B cell (primary cell): ENCODE results near the gene ASB2. TPM values are rescaled to one million over a fixed set of nuclear protein-coding genes. Genes with fewer than 3 reads are reported as not detected.

Source experiments
- ATAC-seq: fragments of 200-7000 bp; cut with Tn5 transposase; one replicate; pipeline ENCODE4 v1.10.0; 2021; ENCODE audit warnings: low read depth, mild to moderate bottlenecking, moderate number of reproducible peaks, moderate library complexity
- CTCF ChIA-PET: fragments of 350-600 bp; sonication (Branson Sonifier 250); formaldehyde crosslinking; loops from one replicate; lab custom pipeline; 2021; ENCODE audit warnings: antibody characterized with exemption, inconsistent platforms; lab: Charles Lee
- POLR2A ChIA-PET: fragments of 350-600 bp; sonication (Branson Sonifier 250); formaldehyde crosslinking; loops from one replicate; lab custom pipeline; 2021; ENCODE audit warnings: antibody characterized with exemption; lab: Charles Lee
- DNase-seq: peaks from one replicate; pipeline ENCODE4 v3.0.0; 2013
- H2AFZ ChIP-seq: 2 replicates; pipeline ENCODE4 v1.6.1; 2012; ENCODE audit warnings: mild to moderate bottlenecking, low read depth, low read length; ENCODE audit not compliant: insufficient read depth, poor library complexity, severe bottlenecking
- H3K27ac ChIP-seq, 2 donors: 1 replicate in 1 of 2; 2 replicates in 1 of 2; pipeline ENCODE4 v1.5.1; 2012 to 2013; ENCODE audit warnings: low read length in 2 of 2, mild to moderate bottlenecking in 2 of 2, moderate library complexity in 1 of 2
- H3K27me3 ChIP-seq, 4 experiments: fragments of 200-600 bp in 1 of 4; sonication (generic) in 1 of 4; replicated peaks in 1 of 4; 1 replicate in 2 of 4; 2 replicates in 2 of 4; pipeline versions ENCODE4 v1.6.1 to v1.7.0; 2013 to 2016; ENCODE audit warnings: low read length in 3 of 4, mild to moderate bottlenecking in 2 of 4, mixed read lengths in 1 of 4, moderate library complexity in 1 of 4; ENCODE audit not compliant: insufficient read depth in 4 of 4, control insufficient read depth in 3 of 4; ENCODE audit errors: control extremely low read depth in 1 of 4
- H3K36me3 ChIP-seq, 2 experiments: replicated peaks in 1 of 2; 1 replicate in 1 of 2; 2 replicates in 1 of 2; pipeline versions ENCODE4 v1.6.1 to v1.7.1; 2013; ENCODE audit warnings: low read length in 1 of 2; ENCODE audit not compliant: insufficient read depth in 2 of 2, control insufficient read depth in 1 of 2; ENCODE audit errors: control extremely low read depth in 1 of 2, extremely low read depth in 1 of 2
- H3K4me1 ChIP-seq, 2 donors: fragments of 200-600 bp in 1 of 2; sonication (generic) in 1 of 2; 1 replicate in 1 of 2; 2 replicates in 1 of 2; pipeline versions ENCODE4 v1.5.1 to v1.6.1; 2013 to 2017; ENCODE audit warnings: low read length in 2 of 2; ENCODE audit not compliant: control insufficient read depth in 2 of 2, insufficient read depth in 2 of 2
- H3K4me2 ChIP-seq: replicated peaks from 2 replicates; pipeline ENCODE3; 2012; ENCODE audit warnings: mild to moderate bottlenecking, low read depth, low read length; ENCODE audit not compliant: poor library complexity, severe bottlenecking
- H3K4me3 ChIP-seq, 5 experiments: fragments of 200-600 bp in 1 of 5; sonication (generic) in 1 of 5; 1 replicate in 3 of 5; 2 replicates in 2 of 5; pipeline versions ENCODE4 v1.5.1 to v1.7.0; 2011 to 2016; ENCODE audit warnings: low read length in 4 of 5, mild to moderate bottlenecking in 4 of 5, low read depth in 2 of 5, control low read depth in 1 of 5, moderate library complexity in 1 of 5; ENCODE audit not compliant: insufficient read depth in 1 of 5; ENCODE audit errors: control extremely low read depth in 1 of 5, extremely low read depth in 1 of 5
- H3K79me2 ChIP-seq: fragments of 200-600 bp; sonication (generic); one replicate; pipeline ENCODE4 v1.6.0; 2016; ENCODE audit warnings: low read length; ENCODE audit not compliant: control insufficient read depth, insufficient read depth
- H3K9ac ChIP-seq: fragments of 200-600 bp; sonication (generic); 2 replicates; pipeline ENCODE4 v1.6.1; 2017; ENCODE audit warnings: mild to moderate bottlenecking, low read length, moderate library complexity
- H3K9me3 ChIP-seq, 3 donors: one replicate each; pipeline versions ENCODE4 v1.6.1 to v1.7.1; 2013; ENCODE audit warnings: low read length in 2 of 3; ENCODE audit not compliant: control insufficient read depth in 2 of 3, insufficient read depth in 1 of 3; ENCODE audit errors: control extremely low read depth in 1 of 3
- H4K20me1 ChIP-seq: 2 replicates; pipeline ENCODE4 v1.6.0; 2012; ENCODE audit warnings: mild to moderate bottlenecking, low read length; ENCODE audit not compliant: insufficient read depth, control insufficient read depth, poor library complexity, severe bottlenecking
- H3K27ac Mint-ChIP-seq: one replicate; pipeline ENCODE4 v1.8.0; 2021; ENCODE audit warnings: mixed read lengths
- H3K27me3 Mint-ChIP-seq: one replicate; pipeline ENCODE4 v1.8.0; 2021; ENCODE audit warnings: mixed read lengths
- H3K4me1 Mint-ChIP-seq: one replicate; pipeline ENCODE4 v1.8.0; 2021; ENCODE audit warnings: mixed read lengths
- H3K4me3 Mint-ChIP-seq: one replicate; pipeline ENCODE4 v1.8.0; 2021; ENCODE audit warnings: mixed read lengths
- H3K9me3 Mint-ChIP-seq: one replicate; pipeline ENCODE4 v1.8.0; 2022; ENCODE audit warnings: mixed read lengths; ENCODE audit not compliant: insufficient read depth
- CTCF ChIP-seq: fragments of 200-600 bp; IDR thresholded peaks from one replicate; pipeline ENCODE4 v1.8.0; 2022; ENCODE audit warnings: antibody characterized with exemption, mild to moderate bottlenecking
- EZH2 ChIP-seq: IDR thresholded peaks from 2 replicates; pipeline ENCODE4 v1.6.1; 2012; ENCODE audit warnings: borderline replicate concordance, low read depth, mild to moderate bottlenecking, moderate library complexity, low read length; ENCODE audit not compliant: insufficient read depth, poor library complexity, severe bottlenecking
- WGBS: methylation state at CpG from one replicate; pipeline ENCODE4 v1.1.5; 2013; ENCODE audit warnings: missing lambda C conversion rate; ENCODE audit not compliant: insufficient coverage; 5-methylcytosine and 5-hydroxymethylcytosine counted together
- intact Hi-C: fragments of 100-400 bp; cut with micrococcal nuclease; formaldehyde crosslinking; loops from one replicate; pipeline ENCODE4 v1.10.0; 2022
- polyA plus RNA-seq: library from polyadenylated mRNA; depleted of rRNA; stranded (reverse); fragments of >200 nt; gene quantifications from 2 replicates; pipeline ENCODE4 v1.2.3, GENCODE V29; 2012
- total RNA-seq, 2 donors: library from RNA; stranded (reverse); fragments of 120-200 nt in 1 of 2; gene quantifications; 1 replicate in 1 of 2; 2 replicates in 1 of 2; pipeline versions ENCODE4 v1.2.3 to v1.2.4, GENCODE V29; 2013 to 2022

The ASB2 gene
- total and polyA plus RNA-seq, 2 donors (not counting 1 experiment from before 2014, with no cell fraction given): 1.5 to 2.7 TPM

DNA sequence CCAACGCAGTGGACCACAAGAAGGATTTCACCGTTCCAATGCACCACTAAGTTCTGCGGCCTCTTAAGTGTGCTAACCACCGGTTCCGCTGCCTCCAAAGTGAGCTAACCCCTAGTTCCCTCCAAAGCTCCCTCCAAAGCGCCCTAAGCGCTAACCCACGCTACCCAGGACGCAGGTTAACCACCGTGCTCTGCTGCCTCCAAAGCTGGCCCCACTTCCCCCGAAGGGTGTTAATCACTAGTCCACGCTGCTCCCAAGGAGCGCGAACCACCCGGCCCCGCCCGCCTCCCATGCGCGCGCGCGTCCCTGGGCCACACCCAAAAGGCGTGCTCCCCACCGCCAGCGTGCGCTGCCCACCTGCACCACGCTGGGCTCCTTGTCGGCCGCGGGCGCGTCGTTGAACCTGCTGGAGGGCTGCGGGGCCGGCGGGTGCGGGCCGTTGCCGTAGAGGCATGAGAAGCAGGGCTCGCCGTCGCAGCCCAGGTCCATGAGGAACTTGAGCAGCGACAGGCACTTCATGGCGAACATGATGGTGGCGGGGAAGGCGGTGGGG is 37.5 kb downstream of the ASB2 start:
- H4K20me1 ChIP-seq: no peaks in the 10 kb centered on the region
- H3K4me2 ChIP-seq: peak overlapping the region; percentile 84
- 53% methylated on average over 46 of the region's 46 CpGs for WGBS
- peak overlapping the region; percentile 57 for H3K9ac ChIP-seq
- intact Hi-C loops: loop anchor here (1.0 to 2.0 kb wide), 6 partner anchors 24 to 241 kb away; partner anchors contain the start of genes DDX24 and IFI27L1
- Mint-ChIP-seq H3K4me3 (peak overlapping the region; percentile 78), H3K27me3 (peaks cover 10% of the 10 kb centered on the region), H3K27ac (no peak overlapping the region), H3K4me1 (peaks cover 14% of the 10 kb centered on the region), H3K9me3 (no peaks in the 10 kb centered on the region)
- DNase-seq (no peak), ATAC-seq (no peak)
- H3K4me3 ChIP-seq: peak overlapping the region in 4 of 5 experiments; percentile 28 to 50 (median 47)
- POLR2A ChIA-PET: interaction anchor here (0.9 to 3.1 kb wide), 4 partner anchors 20 to 60 kb away, joined by 3 to 25 read pairs (median 6); no protein-coding TSS in a partner anchor
- H3K36me3 ChIP-seq: no peaks in the 10 kb centered on the region
- peaks cover 0 to 3% (median 0%) of the 10 kb centered on the region in 3 donors for H3K9me3 ChIP-seq
- TF ChIP-seq CTCF (no peak), EZH2 (no peak)
- H2AFZ ChIP-seq: peak overlapping the region; percentile 82
- H3K4me1 ChIP-seq: peaks cover 5 to 11% of the 10 kb centered on the region in 2 donors
- H3K27me3 ChIP-seq: peaks cover 0 to 11% (median 2%) of the 10 kb centered on the region in 4 experiments
- no peaks in the 10 kb centered on the region for H3K79me2 ChIP-seq
- no peak overlapping the region for H3K27ac ChIP-seq
- CTCF ChIA-PET: interaction anchor here (0.9 to 22.1 kb wide), 20 partner anchors 7 to 825 kb away, joined by 3 to 1036 read pairs (median 6); partner anchors contain the start of genes ASB2 and CCDC197

GRCh38 chr14:93937519-93937918 is 38.9 kb downstream of the ASB2 start:
- Histone ChIP-seq H3K4me1 (peaks cover 5 to 11% of the 10 kb centered on the region in 2 donors), H3K27ac (no peak overlapping the region), H3K4me2 (no peak overlapping the region), H4K20me1 (no peaks in the 10 kb centered on the region), H3K9ac (no peak overlapping the region), H3K4me3 (no peak overlapping the region), H3K9me3 (peaks cover 0 to 3% (median 0%) of the 10 kb centered on the region in 3 donors), H3K79me2 (no peaks in the 10 kb centered on the region), H3K36me3 (no peaks in the 10 kb centered on the region), H3K27me3 (peaks cover 0 to 11% (median 2%) of the 10 kb centered on the region in 4 experiments), H2AFZ (no peak overlapping the region)
- ATAC-seq (no peak), DNase-seq (no peak)
- Mint-ChIP-seq H3K4me1 (peaks cover 14% of the 10 kb centered on the region), H3K27ac (no peak overlapping the region), H3K9me3 (no peaks in the 10 kb centered on the region), H3K27me3 (peaks cover 10% of the 10 kb centered on the region), H3K4me3 (peak overlapping the region; percentile 46)
- CTCF ChIA-PET: interaction anchor here (0.9 to 22.1 kb wide), 6 partner anchors 8 to 242 kb away, joined by 3 to 1036 read pairs (median 8); partner anchors contain the start of genes ASB2 and CCDC197
- POLR2A ChIA-PET: interaction anchor here (1.6 kb wide), 1 partner anchor 33 kb away, joined by 4 read pairs; no protein-coding TSS in a partner anchor
- 97% methylated on average over 13 of the region's 13 CpGs for WGBS
- intact Hi-C loops: no loop called here
- TF ChIP-seq EZH2: no peak
- no peak for TF ChIP-seq CTCF
